Measurements from ENCODE around the gene APLNR. TPM values are rescaled to one million over a fixed set of nuclear protein-coding genes. Genes with fewer than 3 reads are reported as not detected.

Gene APLNR
- total RNA-seq, 2 experiments from 2014 or later: not detected

- H3K27ac Mint-ChIP-seq: no peak overlapping the region
- no peak for TF ChIP-seq CTCF (IDR thresholded peaks at IDR 0.05)
- intact Hi-C loops (cut with DNase I, micrococcal nuclease): no loop called here
- no peak overlapping the region for H3K4me3 Mint-ChIP-seq
- CTCF ChIA-PET: no interaction called here
- Histone ChIP-seq H3K9me3 (ENCODE audit: control insufficient read depth in 1 of 2, insufficient read depth in 1 of 2, low read length in 2 of 2) (no peaks in the 10 kb centered on the region), H3K27me3 (ENCODE audit: control insufficient read depth in 1 of 2, insufficient read depth in 2 of 2, low read length in 2 of 2) (peaks cover 20 to 28% of the 10 kb centered on the region in 2 experiments), H3K4me3 (ENCODE audit: low read length) (no peak overlapping the region), H3K4me1 (ENCODE audit: insufficient read depth, low read length) (no peaks in the 10 kb centered on the region), H3K36me3 (ENCODE audit: insufficient read depth, low read length) (no peaks in the 10 kb centered on the region), H3K27ac (ENCODE audit: low read depth in 1 of 2, low read length in 2 of 2) (no peak overlapping the region)
- peaks cover 68% of the 10 kb centered on the region for H3K27me3 Mint-ChIP-seq
- H3K36me3 Mint-ChIP-seq (ENCODE audit: low read depth): no peaks in the 10 kb centered on the region
- DNase-seq (no peak), ATAC-seq (ENCODE audit: poor library complexity) (no peak)
- POLR2A ChIA-PET: no interaction called here
- no peaks in the 10 kb centered on the region for H3K9me3 Mint-ChIP-seq
- peaks cover under 1% of the 10 kb centered on the region for H3K4me1 Mint-ChIP-seq (ENCODE audit: low read depth)
Observed at GRCh38 chr11:57239348-57239747, 2.3 kb upstream of the APLNR start.

- Mint-ChIP-seq H3K4me1 (ENCODE audit: low read depth) (no peaks in the 10 kb centered on the region), H3K36me3 (ENCODE audit: low read depth) (no peaks in the 10 kb centered on the region), H3K4me3 (no peak overlapping the region), H3K27me3 (peaks cover 89% of the 10 kb centered on the region), H3K9me3 (no peaks in the 10 kb centered on the region), H3K27ac (no peak overlapping the region)
- no peaks in the 10 kb centered on the region for H3K9me3 ChIP-seq (ENCODE audit: control insufficient read depth in 1 of 2, insufficient read depth in 1 of 2, low read length in 2 of 2)
- H3K36me3 ChIP-seq (ENCODE audit: insufficient read depth, low read length): no peaks in the 10 kb centered on the region
- no peak for ATAC-seq (ENCODE audit: poor library complexity)
- H3K4me3 ChIP-seq (ENCODE audit: low read length): no peak overlapping the region
- H3K27ac ChIP-seq (ENCODE audit: low read depth in 1 of 2, low read length in 2 of 2): no peak overlapping the region
- peaks cover 37 to 56% of the 10 kb centered on the region in 2 experiments for H3K27me3 ChIP-seq (ENCODE audit: control insufficient read depth in 1 of 2, insufficient read depth in 2 of 2, low read length in 2 of 2)
- POLR2A ChIA-PET: no interaction called here
- CTCF ChIA-PET: no interaction called here
- DNase-seq: no peak
- no peak for TF ChIP-seq CTCF (IDR thresholded peaks at IDR 0.05)
- H3K4me1 ChIP-seq (ENCODE audit: insufficient read depth, low read length): no peaks in the 10 kb centered on the region
- intact Hi-C loops (cut with DNase I, micrococcal nuclease): no loop called here
Observed at GRCh38 chr11:57235761-57236703, 1.0 kb downstream of the APLNR start.

- Mint-ChIP-seq H3K4me1 (ENCODE audit: low read depth) (no peaks in the 10 kb centered on the region), H3K4me3 (no peak overlapping the region), H3K9me3 (no peaks in the 10 kb centered on the region), H3K27me3 (peaks cover 88% of the 10 kb centered on the region), H3K27ac (no peak overlapping the region), H3K36me3 (ENCODE audit: low read depth) (no peaks in the 10 kb centered on the region)
- no peaks in the 10 kb centered on the region for H3K4me1 ChIP-seq (ENCODE audit: insufficient read depth, low read length)
- peaks cover 39 to 59% of the 10 kb centered on the region in 2 experiments for H3K27me3 ChIP-seq (ENCODE audit: control insufficient read depth in 1 of 2, insufficient read depth in 2 of 2, low read length in 2 of 2)
- POLR2A ChIA-PET: no interaction called here
- DNase-seq (no peak), ATAC-seq (ENCODE audit: poor library complexity) (no peak)
- no peak overlapping the region for H3K27ac ChIP-seq (ENCODE audit: low read depth in 1 of 2, low read length in 2 of 2)
- no peaks in the 10 kb centered on the region for H3K36me3 ChIP-seq (ENCODE audit: insufficient read depth, low read length)
- intact Hi-C loops (cut with DNase I, micrococcal nuclease): no loop called here
- H3K4me3 ChIP-seq (ENCODE audit: low read length): no peak overlapping the region
- CTCF ChIA-PET: no interaction called here
- TF ChIP-seq CTCF (IDR thresholded peaks at IDR 0.05): no peak
- H3K9me3 ChIP-seq (ENCODE audit: control insufficient read depth in 1 of 2, insufficient read depth in 1 of 2, low read length in 2 of 2): no peaks in the 10 kb centered on the region
Observed at GRCh38 chr11:57233702-57234101, 3.3 kb downstream of the APLNR start.
